ENCODE data around the gene C1QA. TPM values are rescaled to one million over a fixed set of nuclear protein-coding genes. Genes with fewer than 3 reads are reported as not detected.
A peak's percentile ranks its signal among the peaks of the same experiment; 100 is the strongest.

The C1QA gene
- total RNA-seq, 1 donor, result not detected

DNA sequence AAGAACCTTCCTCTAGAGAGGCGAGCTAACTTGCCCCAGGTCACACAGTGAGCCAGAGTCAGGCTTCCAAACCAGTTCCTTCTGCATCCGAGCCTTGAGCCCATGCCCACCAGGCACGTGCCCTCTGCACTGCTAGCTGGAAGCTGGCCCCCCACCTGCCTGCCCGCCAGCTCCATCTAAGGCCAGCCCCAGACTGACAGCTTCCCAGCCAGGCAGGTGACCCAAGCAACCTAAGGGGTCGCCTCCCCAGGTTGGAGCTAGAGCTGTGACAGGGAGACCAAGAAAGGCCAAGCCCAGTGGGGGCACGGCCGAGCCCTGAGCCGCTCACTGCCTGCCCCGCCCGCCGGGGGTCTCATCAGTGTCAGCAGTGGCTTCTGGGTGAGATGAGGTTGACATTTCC lies 19.9 kb upstream of the C1QA start:
- no peak for DNase-seq (ENCODE audit: low read depth)
- no peak overlapping the region for H3K4me3 ChIP-seq (ENCODE audit: low read depth, low read length)
- TF ChIP-seq, protein P1, sequence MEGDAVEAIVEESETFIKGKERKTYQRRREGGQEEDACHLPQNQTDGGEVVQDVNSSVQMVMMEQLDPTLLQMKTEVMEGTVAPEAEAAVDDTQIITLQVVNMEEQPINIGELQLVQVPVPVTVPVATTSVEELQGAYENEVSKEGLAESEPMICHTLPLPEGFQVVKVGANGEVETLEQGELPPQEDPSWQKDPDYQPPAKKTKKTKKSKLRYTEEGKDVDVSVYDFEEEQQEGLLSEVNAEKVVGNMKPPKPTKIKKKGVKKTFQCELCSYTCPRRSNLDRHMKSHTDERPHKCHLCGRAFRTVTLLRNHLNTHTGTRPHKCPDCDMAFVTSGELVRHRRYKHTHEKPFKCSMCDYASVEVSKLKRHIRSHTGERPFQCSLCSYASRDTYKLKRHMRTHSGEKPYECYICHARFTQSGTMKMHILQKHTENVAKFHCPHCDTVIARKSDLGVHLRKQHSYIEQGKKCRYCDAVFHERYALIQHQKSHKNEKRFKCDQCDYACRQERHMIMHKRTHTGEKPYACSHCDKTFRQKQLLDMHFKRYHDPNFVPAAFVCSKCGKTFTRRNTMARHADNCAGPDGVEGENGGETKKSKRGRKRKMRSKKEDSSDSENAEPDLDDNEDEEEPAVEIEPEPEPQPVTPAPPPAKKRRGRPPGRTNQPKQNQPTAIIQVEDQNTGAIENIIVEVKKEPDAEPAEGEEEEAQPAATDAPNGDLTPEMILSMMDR (IDR thresholded peaks at IDR 0.05; ENCODE audit: insufficient read depth, low read depth, low read length), result no peak

DNA sequence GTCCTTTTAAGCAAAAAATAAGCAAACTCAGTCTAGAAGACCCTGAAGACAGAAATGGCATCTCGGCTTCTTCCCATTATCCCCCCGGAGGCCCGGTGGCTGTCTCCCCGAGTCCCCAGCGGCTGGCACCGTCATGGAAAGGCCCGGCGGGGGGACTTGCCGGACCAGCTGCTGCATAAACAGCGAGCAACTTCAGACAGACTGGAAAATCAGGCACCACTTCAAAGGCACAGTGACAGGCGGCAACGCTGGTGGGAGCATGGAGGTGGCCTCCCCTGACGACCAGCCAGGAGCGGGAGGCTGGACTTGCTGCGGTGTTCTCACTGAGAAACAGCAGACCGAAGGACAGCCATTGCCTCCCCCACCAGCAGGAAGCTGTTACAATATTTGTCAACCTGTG lies 18.4 kb upstream of the C1QA start:
- DNase-seq (ENCODE audit: low read depth), result no peak
- no peak overlapping the region for H3K4me3 ChIP-seq (ENCODE audit: low read depth, low read length)
- TF ChIP-seq, protein P1 (IDR thresholded peaks at IDR 0.05; ENCODE audit: insufficient read depth, low read depth, low read length), result no peak

DNA sequence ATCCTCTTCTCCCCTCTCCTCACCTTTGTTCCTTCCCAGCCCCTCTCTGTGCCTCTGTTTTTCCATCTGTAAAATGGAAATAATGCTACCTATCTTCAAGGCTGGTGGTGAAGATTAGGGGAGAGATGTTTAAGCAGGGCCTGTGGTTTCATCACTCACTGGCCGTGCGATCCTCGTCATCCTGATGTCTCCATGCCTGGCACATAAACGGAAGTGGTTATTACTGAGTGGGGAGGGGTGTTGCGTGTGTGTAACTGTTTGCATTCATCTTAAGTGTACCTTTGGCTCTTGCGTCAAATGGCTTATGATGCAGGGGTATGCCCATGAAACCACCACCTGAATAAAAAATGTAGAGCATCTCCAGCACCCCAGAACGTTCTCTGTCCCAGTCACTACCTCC lies 17.2 kb upstream of the C1QA start:
- H3K4me3 ChIP-seq (ENCODE audit: low read depth, low read length), result no peak overlapping the region
- TF ChIP-seq, protein P1 (IDR thresholded peaks at IDR 0.05; ENCODE audit: insufficient read depth, low read depth, low read length), result no peak
- DNase-seq (ENCODE audit: low read depth), result no peak

DNA sequence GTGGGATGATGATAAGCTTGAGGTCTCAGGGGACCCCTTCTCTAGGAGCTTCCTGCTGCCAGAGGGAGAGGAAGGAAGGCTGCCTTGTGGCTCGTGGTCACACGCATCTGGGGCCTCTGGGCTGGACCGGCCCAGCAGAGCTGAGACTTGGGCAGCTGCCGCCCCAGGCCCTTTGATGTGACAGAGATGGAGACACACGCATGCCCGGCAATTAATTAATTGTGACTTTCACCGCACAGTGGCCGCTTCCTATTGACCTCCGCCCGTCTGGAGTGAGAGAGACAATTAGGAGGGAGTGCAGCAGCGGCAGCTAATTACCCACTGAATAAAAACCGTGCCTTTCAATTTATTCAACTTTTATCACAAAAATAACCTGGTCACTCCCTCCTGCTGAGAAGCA lies 16.6 kb upstream of the C1QA start:
- no peak overlapping the region for H3K4me3 ChIP-seq (ENCODE audit: low read depth, low read length)
- TF ChIP-seq, protein P1 (IDR thresholded peaks at IDR 0.05; ENCODE audit: insufficient read depth, low read depth, low read length), result no peak
- DNase-seq (ENCODE audit: low read depth), result no peak

DNA sequence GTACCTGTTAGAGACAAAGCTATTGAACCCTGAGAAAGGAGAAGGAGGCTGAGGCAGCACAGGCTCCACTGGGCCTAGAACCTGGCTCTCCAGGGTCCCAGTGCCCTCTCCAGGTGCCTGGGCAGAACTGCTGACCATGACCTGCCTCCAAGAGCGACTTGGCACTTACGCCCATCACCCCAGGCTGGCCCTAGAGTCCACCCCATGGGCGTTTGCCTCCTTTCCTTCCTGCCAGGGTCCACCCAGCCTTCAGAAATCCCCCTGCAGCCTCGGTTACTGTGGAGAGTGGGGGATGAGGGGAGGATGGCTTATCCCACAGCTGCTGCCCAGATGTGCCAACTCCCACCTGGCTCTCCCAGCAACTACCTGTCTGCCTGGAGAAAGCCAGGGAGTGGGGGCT lies 14.7 kb upstream of the C1QA start:
- H3K4me3 ChIP-seq (ENCODE audit: low read depth, low read length), result no peak overlapping the region
- TF ChIP-seq, protein P1 (IDR thresholded peaks at IDR 0.05; ENCODE audit: insufficient read depth, low read depth, low read length), result no peak
- DNase-seq (ENCODE audit: low read depth), result no peak

DNA sequence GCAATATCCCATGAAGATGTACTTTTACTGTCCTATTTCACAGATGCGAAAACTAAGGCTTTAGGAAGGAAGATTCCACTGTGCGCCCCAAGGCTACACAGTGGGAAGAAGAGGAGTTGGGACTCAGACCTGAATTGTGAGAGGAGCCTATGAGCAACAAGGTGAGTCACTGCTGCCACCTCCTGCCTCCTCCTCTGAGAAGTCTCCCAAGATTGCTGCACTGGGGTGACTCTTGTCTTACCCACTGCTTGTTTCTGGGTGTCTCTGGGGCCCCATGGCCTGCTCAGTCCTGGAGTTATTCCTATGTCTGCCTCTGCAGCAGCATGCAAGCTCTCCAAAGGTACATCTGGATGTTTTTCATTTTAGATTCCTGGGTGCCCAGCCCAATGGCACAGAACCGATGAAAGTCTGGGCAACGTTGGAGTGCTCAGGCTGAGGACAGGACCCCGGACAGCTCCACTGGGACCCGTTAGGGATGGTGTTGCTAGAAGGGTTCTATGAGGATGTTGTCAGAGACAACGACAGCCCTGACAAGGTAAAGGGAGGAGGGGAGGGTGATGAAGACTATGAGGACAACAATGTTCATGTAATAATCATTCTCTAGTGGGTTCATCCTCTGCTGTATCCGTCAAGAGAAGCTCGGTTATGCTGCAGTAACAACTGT lies 11.0 kb upstream of the C1QA start:
- TF ChIP-seq, protein P1 (IDR thresholded peaks at IDR 0.05; ENCODE audit: insufficient read depth, low read depth, low read length), result no peak
- H3K4me3 ChIP-seq (ENCODE audit: low read depth, low read length), result no peak overlapping the region
- peak; percentile 4 for DNase-seq (ENCODE audit: low read depth)
